Liver (tissue), 9 donors: ENCODE data around the gene SPATA16. TPM values are rescaled to one million over a fixed set of nuclear protein-coding genes. Genes with fewer than 3 reads are reported as not detected.

Experiments
- DNase-seq: peaks from one replicate; pipeline ENCODE4 v3.0.0-alpha.2; 2017; ENCODE audit warnings: low spot score
- H3K27ac ChIP-seq, 2 donors: one replicate each; pipeline ENCODE4 v1.7.0; 2013; ENCODE audit warnings: inconsistent platforms in 2 of 2, low read length in 2 of 2, control low read depth in 1 of 2, low read depth in 1 of 2, mild to moderate bottlenecking in 1 of 2
- H3K27me3 ChIP-seq, 4 donors: one replicate each; pipeline versions ENCODE4 v1.6.1 to v1.7.0; 2013; ENCODE audit warnings: low read length in 3 of 4, inconsistent platforms in 1 of 4, mild to moderate bottlenecking in 1 of 4, moderate library complexity in 1 of 4; ENCODE audit not compliant: control insufficient read depth in 4 of 4, insufficient read depth in 4 of 4
- H3K36me3 ChIP-seq, 4 donors: one replicate each; pipeline versions ENCODE4 v1.6.1 to v1.7.0; 2013; ENCODE audit warnings: low read length in 3 of 4, mild to moderate bottlenecking in 3 of 4, low read depth in 1 of 4, moderate library complexity in 1 of 4; ENCODE audit not compliant: control insufficient read depth in 4 of 4, insufficient read depth in 3 of 4
- H3K4me1 ChIP-seq, 4 donors: one replicate each; pipeline versions ENCODE4 v1.6.1 to v1.7.0; 2013; ENCODE audit warnings: low read length in 3 of 4, mild to moderate bottlenecking in 3 of 4, moderate library complexity in 1 of 4; ENCODE audit not compliant: control insufficient read depth in 4 of 4, insufficient read depth in 4 of 4
- H3K4me3 ChIP-seq, 3 donors: one replicate each; pipeline versions ENCODE4 v1.6.1 to v1.7.0; 2013; ENCODE audit warnings: low read length in 3 of 3, control low read depth in 1 of 3, low read depth in 1 of 3, mild to moderate bottlenecking in 1 of 3
- H3K9ac ChIP-seq, 2 donors: one replicate each; pipeline ENCODE4 v1.7.0; 2013; ENCODE audit warnings: low read length in 2 of 2, mild to moderate bottlenecking in 2 of 2, moderate library complexity in 2 of 2, control low read depth in 1 of 2, low read depth in 1 of 2
- H3K9me3 ChIP-seq, 4 donors: one replicate each; pipeline versions ENCODE4 v1.6.1 to v1.7.0; 2013; ENCODE audit warnings: low read length in 3 of 4; ENCODE audit not compliant: control insufficient read depth in 4 of 4
- ATF3 ChIP-seq: IDR thresholded peaks from 2 replicates; pipeline ENCODE4 v1.6.1; 2016; ENCODE audit warnings: antibody characterized with exemption
- EGR1 ChIP-seq, 2 donors: IDR thresholded peaks; 2 replicates each; pipeline ENCODE4 v1.6.1; 2016 to 2018; ENCODE audit warnings: antibody characterized with exemption in 2 of 2, low read depth in 2 of 2
- FOXA1 ChIP-seq: IDR thresholded peaks from 2 replicates; pipeline ENCODE4 v1.6.1; 2016; ENCODE audit warnings: antibody characterized with exemption
- FOXA2 ChIP-seq: IDR thresholded peaks from 2 replicates; pipeline ENCODE4 v1.6.1; 2016; ENCODE audit warnings: antibody characterized with exemption
- GABPA ChIP-seq, 2 donors: IDR thresholded peaks in 1 of 2; conservative IDR thresholded peaks in 1 of 2; 2 replicates each; pipeline ENCODE4 v1.6.1; 2016; ENCODE audit warnings: antibody characterized with exemption in 2 of 2, mild to moderate bottlenecking in 1 of 2, moderate library complexity in 1 of 2
- HNF4A ChIP-seq, 2 donors: conservative IDR thresholded peaks; 2 replicates each; pipeline ENCODE4 v1.6.1; 2016; ENCODE audit warnings: antibody characterized with exemption in 2 of 2, mild to moderate bottlenecking in 2 of 2
- HNF4G ChIP-seq: IDR thresholded peaks from 2 replicates; pipeline ENCODE4 v1.6.1; 2016; ENCODE audit warnings: antibody characterized with exemption
- JUND ChIP-seq, 2 donors: IDR thresholded peaks; 2 replicates each; pipeline ENCODE4 v1.6.1; 2016; ENCODE audit warnings: antibody characterized with exemption in 2 of 2
- NR2F2 ChIP-seq: IDR thresholded peaks from 2 replicates; pipeline ENCODE4 v1.6.1; 2016; ENCODE audit warnings: antibody characterized with exemption
- RAD21 ChIP-seq, 2 donors: IDR thresholded peaks; 2 replicates each; pipeline ENCODE4 v1.6.1; 2016; ENCODE audit warnings: antibody characterized with exemption in 2 of 2, mild to moderate bottlenecking in 2 of 2
- REST ChIP-seq: IDR thresholded peaks from 2 replicates; pipeline ENCODE4 v1.6.1; 2016; ENCODE audit warnings: antibody characterized with exemption, mild to moderate bottlenecking
- RXRA ChIP-seq, 2 donors: IDR thresholded peaks; 2 replicates each; pipeline ENCODE4 v1.6.1; 2017 to 2018; ENCODE audit warnings: antibody characterized with exemption in 2 of 2, mild to moderate bottlenecking in 1 of 2
- SP1 ChIP-seq: IDR thresholded peaks from 2 replicates; pipeline ENCODE4 v1.6.1; 2018; ENCODE audit warnings: antibody characterized with exemption, mild to moderate bottlenecking
- TAF1 ChIP-seq: conservative IDR thresholded peaks from 2 replicates; pipeline ENCODE4 v1.6.1; 2016; ENCODE audit warnings: antibody characterized with exemption, mild to moderate bottlenecking
- YY1 ChIP-seq: IDR thresholded peaks from 2 replicates; pipeline ENCODE4 v1.6.1; 2016; ENCODE audit warnings: antibody characterized with exemption, mild to moderate bottlenecking
- ZBTB33 ChIP-seq: IDR thresholded peaks from 2 replicates; pipeline ENCODE4 v1.6.1; 2016; ENCODE audit warnings: antibody characterized with exemption
- WGBS: extraction: QIAGEN DNeasy Blood & Tissue Kit; methylation state at CpG from one replicate; pipeline ENCODE4 v1.1.7; 2013; 5-methylcytosine and 5-hydroxymethylcytosine counted together
- polyA plus RNA-seq, 2 donors: library from polyadenylated mRNA; stranded (reverse) in 1 of 2; unstranded in 1 of 2; fragments of 200-250 nt in 1 of 2; fragments of >200 nt in 1 of 2; fragmentation: Nextera tagmentation in 1 of 2; extraction: Ambion mirVana in 1 of 2; gene quantifications; one replicate each; pipeline versions ENCODE4 v1.2.1 to v1.2.3, GENCODE V29; 2013 to 2015
- total RNA-seq, 2 donors: library from RNA; depleted of rRNA; stranded (reverse); fragments of >200 nt; gene quantifications; one replicate each; pipeline ENCODE4 v1.2.3, GENCODE V29; 2014
- TF ChIP-seq, protein P1 (sequence below): fragments of 150-350 bp; IDR thresholded peaks from 2 replicates; pipeline ENCODE4 v1.5.1; 2017; ENCODE audit warnings: improper control_type of control experiment, low read depth, low read length; ENCODE audit not compliant: missing input control
- TF ChIP-seq, protein P2 (sequence below): IDR thresholded peaks from 2 replicates; pipeline ENCODE4 v1.6.1; 2016; ENCODE audit warnings: antibody characterized with exemption
- donor health status: healthy.
- donor health status: healthy.
- donor health status: healthy.
- donor health status: healthy.
- donor health status: healthy.

Gene SPATA16
- total and polyA plus RNA-seq, 4 donors = not detected

DNA sequence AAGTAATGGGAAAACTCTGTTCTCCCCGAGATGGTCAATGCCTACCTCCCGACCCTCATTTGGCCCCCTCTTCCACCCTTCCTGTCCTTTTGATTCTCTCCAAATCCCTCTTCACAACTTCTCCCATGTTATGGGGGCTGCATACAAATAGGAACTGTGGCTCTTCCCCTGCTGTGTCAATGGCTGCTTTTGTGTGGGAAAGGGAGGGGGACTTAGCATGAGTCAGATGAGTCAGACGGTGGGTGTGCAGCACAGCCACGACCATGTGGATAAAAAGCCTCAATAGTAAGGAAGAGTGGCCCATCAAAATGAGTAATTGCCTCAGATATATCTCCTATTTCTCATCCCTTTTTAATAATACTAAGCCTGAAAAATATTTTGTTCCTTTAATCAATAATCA, 31.9 kb downstream of the SPATA16 start:
- WGBS = 60% methylated on average over 4 of the region's 4 CpGs
- no peaks in the 10 kb centered on the region for H3K9me3 ChIP-seq
- H3K36me3 ChIP-seq = no peaks in the 10 kb centered on the region
- H3K27ac ChIP-seq = no peak overlapping the region
- no peak overlapping the region for H3K4me3 ChIP-seq
- H3K27me3 ChIP-seq = peaks cover 0 to 2% (median 0%) of the 10 kb centered on the region in 4 donors
- no peak overlapping the region for H3K9ac ChIP-seq
- no peak for DNase-seq
- TF ChIP-seq RAD21 (IDR thresholded peaks at IDR 0.05) = no peak
- TF ChIP-seq TAF1 = no peak
- no peak for TF ChIP-seq NR2F2
- TF ChIP-seq FOXA1 = no peak
- no peak for TF ChIP-seq YY1
- no peak for TF ChIP-seq FOXA2
- no peak for TF ChIP-seq GABPA (IDR thresholded peaks at IDR 0.05 in 1 of 2, conservative IDR thresholded peaks at IDR 0.05 in 1 of 2)
- TF ChIP-seq JUND (IDR thresholded peaks at IDR 0.05) = no peak
- no peak for TF ChIP-seq HNF4G
- no peak for TF ChIP-seq REST
- TF ChIP-seq HNF4A (conservative IDR thresholded peaks at IDR 0.05) = no peak
- TF ChIP-seq ZBTB33 = no peak
- no peak for TF ChIP-seq ATF3
- TF ChIP-seq EGR1 (IDR thresholded peaks at IDR 0.05; ENCODE audit: low read depth in 2 of 2) = no peak
- no peak for TF ChIP-seq SP1
- TF ChIP-seq, protein P1, sequence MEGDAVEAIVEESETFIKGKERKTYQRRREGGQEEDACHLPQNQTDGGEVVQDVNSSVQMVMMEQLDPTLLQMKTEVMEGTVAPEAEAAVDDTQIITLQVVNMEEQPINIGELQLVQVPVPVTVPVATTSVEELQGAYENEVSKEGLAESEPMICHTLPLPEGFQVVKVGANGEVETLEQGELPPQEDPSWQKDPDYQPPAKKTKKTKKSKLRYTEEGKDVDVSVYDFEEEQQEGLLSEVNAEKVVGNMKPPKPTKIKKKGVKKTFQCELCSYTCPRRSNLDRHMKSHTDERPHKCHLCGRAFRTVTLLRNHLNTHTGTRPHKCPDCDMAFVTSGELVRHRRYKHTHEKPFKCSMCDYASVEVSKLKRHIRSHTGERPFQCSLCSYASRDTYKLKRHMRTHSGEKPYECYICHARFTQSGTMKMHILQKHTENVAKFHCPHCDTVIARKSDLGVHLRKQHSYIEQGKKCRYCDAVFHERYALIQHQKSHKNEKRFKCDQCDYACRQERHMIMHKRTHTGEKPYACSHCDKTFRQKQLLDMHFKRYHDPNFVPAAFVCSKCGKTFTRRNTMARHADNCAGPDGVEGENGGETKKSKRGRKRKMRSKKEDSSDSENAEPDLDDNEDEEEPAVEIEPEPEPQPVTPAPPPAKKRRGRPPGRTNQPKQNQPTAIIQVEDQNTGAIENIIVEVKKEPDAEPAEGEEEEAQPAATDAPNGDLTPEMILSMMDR = no peak
- TF ChIP-seq, protein P2, sequence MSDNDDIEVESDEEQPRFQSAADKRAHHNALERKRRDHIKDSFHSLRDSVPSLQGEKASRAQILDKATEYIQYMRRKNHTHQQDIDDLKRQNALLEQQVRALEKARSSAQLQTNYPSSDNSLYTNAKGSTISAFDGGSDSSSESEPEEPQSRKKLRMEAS = no peak
- no peak for TF ChIP-seq RXRA (IDR thresholded peaks at IDR 0.05)
- no peaks in the 10 kb centered on the region for H3K4me1 ChIP-seq
